Tibial nerve (tissue), 3 donors: ENCODE results near the gene RHOBTB3.

ENCODE experiments used
- EP300 ChIP-seq, 2 donors: sonication (generic); formaldehyde crosslinking; IDR thresholded peaks; one replicate each; pipeline ENCODE4 v1.6.1; 2017; ENCODE audit warnings: antibody characterized with exemption in 2 of 2, mild to moderate bottlenecking in 1 of 2
- POLR2A ChIP-seq, 2 donors: fragments of 450-650 bp; IDR thresholded peaks; one replicate each; pipeline ENCODE4 v1.6.1; 2017; ENCODE audit warnings: antibody characterized with exemption in 2 of 2, mild to moderate bottlenecking in 2 of 2, moderate library complexity in 2 of 2

DNA sequence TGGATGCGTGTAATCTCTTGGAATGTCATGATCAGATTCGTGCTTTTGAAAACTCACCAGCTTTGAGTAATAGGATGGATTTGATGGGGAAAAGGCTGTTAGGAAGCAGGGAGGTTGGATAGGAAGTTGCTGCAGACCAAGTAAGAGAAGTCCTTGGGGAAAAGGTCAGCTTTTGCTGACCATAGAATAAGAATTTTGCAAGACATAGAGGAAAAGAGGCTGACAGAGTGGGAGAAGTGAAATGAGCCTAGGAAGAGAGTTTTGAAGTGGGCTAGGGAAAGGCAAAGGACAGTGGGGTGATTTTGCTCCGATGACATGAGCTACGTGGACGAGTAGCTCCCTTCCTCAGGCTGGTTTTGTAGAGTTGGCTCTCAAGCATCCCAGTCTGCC lies 31.5 kb downstream of the RHOBTB3 start:
- TF ChIP-seq POLR2A (IDR thresholded peaks at IDR 0.05) (no peak), EP300 (IDR thresholded peaks at IDR 0.05) (no peak)
